Measurements from ENCODE around the gene TPCN2. TPM values are rescaled to one million over a fixed set of nuclear protein-coding genes. Genes with fewer than 3 reads are reported as not detected.

Gene TPCN2
- total and polyA plus RNA-seq, 2 of the 4 experiments (the other 2 are of a cell fraction) = 3.4 to 8.0 TPM

DNA sequence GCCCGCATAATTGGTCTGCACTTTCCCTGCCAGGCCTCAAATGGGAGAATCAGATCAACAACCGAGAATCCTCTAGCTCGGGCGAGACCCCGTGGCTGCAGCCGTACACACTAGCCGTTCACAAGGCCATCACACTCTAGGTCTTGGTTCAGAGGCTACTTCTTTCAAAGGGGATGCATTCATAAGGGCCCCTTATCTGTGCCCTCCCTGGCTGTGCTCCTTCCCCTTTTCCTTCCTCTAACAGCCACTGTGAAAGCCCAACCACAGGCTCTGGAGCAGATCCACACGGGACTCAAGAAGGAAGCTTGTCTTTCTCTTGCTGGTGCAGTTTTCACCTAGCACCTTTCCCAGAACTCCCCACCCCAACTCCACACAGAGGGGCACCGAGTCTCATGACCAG is 131.5 kb downstream of the TPCN2 start:
- Histone ChIP-seq H2AK9ac (replicated peaks; ENCODE audit: low read depth, low read length, poor library complexity) (no peak overlapping the region), H3K4ac (ENCODE audit: low read depth, low read length) (no peak overlapping the region), H2BK20ac (ENCODE audit: low read depth, low read length) (no peak overlapping the region), H3K27ac (ENCODE audit: insufficient read depth, low read length) (no peak overlapping the region), H2BK120ac (ENCODE audit: low read depth, low read length) (no peak overlapping the region), H3K9ac (ENCODE audit: low read depth, low read length) (no peak overlapping the region), H3K79me1 (ENCODE audit: low read depth in 1 of 2, low read length in 2 of 2) (no peaks in the 10 kb centered on the region), H3K9me1 (ENCODE audit: insufficient read depth, low read length) (no peaks in the 10 kb centered on the region), H3K4me2 (ENCODE audit: low read depth, low read length) (no peak overlapping the region), H2AFZ (replicated peaks; ENCODE audit: low read length, poor library complexity) (no peak overlapping the region), H3K4me3 (ENCODE audit: insufficient read depth, low read depth, low read length) (no peak overlapping the region), H2BK5ac (ENCODE audit: low read depth, low read length, poor library complexity, severe bottlenecking) (no peak overlapping the region), H3K14ac (replicated peaks; ENCODE audit: low read depth, low read length) (no peak overlapping the region), H2AK5ac (ENCODE audit: low read depth, low read length) (no peak overlapping the region), H3K36me3 (ENCODE audit: control insufficient read depth, insufficient read depth, low read length) (no peaks in the 10 kb centered on the region), H3K23ac (ENCODE audit: low read depth, low read length) (no peak overlapping the region), H3K56ac (ENCODE audit: extremely low read depth, insufficient read depth, low read length) (no peak overlapping the region), H4K91ac (ENCODE audit: insufficient read depth, low read depth, low read length) (no peak overlapping the region), H3K4me1 (ENCODE audit: control insufficient read depth, insufficient read depth, low read length) (no peaks in the 10 kb centered on the region; the same call in 1 of the 2 replicates), H3K9me3 (ENCODE audit: control insufficient read depth, insufficient read depth, low read length) (peaks cover 11% of the 10 kb centered on the region), H4K20me1 (ENCODE audit: insufficient read depth, low read length) (no peaks in the 10 kb centered on the region), H3K27me3 (ENCODE audit: control insufficient read depth, insufficient read depth, low read length) (peaks cover 16% of the 10 kb centered on the region), H2BK15ac (ENCODE audit: low read depth, low read length) (no peak overlapping the region), H4K5ac (ENCODE audit: low read depth, low read length) (no peak overlapping the region), H4K8ac (ENCODE audit: low read depth in 2 of 2, low read length in 2 of 2) (no peak overlapping the region), H3K18ac (ENCODE audit: low read depth, low read length) (no peak overlapping the region)
- no peak for TF ChIP-seq POLR2A (IDR thresholded peaks at IDR 0.05; ENCODE audit: low read depth, low read length)
- no peak for TF ChIP-seq RCOR1 (IDR thresholded peaks at IDR 0.05; ENCODE audit: insufficient replicate concordance, low read length)
- TF ChIP-seq MXI1 (IDR thresholded peaks at IDR 0.05; ENCODE audit: borderline replicate concordance, low read depth, low read length) = no peak
- no peak for TF ChIP-seq BHLHE40 (IDR thresholded peaks at IDR 0.05; ENCODE audit: low read depth, low read length)
- no peak for TF ChIP-seq RAD21 (IDR thresholded peaks at IDR 0.05; ENCODE audit: low read length)
- TF ChIP-seq NFE2L2 (IDR thresholded peaks at IDR 0.05; ENCODE audit: low read depth, low read length) = no peak
- TF ChIP-seq RFX5 (IDR thresholded peaks at IDR 0.05; ENCODE audit: low read depth, low read length) = no peak
- no peak for TF ChIP-seq CEBPB (IDR thresholded peaks at IDR 0.05; ENCODE audit: low read depth, low read length)
- TF ChIP-seq, protein P1, sequence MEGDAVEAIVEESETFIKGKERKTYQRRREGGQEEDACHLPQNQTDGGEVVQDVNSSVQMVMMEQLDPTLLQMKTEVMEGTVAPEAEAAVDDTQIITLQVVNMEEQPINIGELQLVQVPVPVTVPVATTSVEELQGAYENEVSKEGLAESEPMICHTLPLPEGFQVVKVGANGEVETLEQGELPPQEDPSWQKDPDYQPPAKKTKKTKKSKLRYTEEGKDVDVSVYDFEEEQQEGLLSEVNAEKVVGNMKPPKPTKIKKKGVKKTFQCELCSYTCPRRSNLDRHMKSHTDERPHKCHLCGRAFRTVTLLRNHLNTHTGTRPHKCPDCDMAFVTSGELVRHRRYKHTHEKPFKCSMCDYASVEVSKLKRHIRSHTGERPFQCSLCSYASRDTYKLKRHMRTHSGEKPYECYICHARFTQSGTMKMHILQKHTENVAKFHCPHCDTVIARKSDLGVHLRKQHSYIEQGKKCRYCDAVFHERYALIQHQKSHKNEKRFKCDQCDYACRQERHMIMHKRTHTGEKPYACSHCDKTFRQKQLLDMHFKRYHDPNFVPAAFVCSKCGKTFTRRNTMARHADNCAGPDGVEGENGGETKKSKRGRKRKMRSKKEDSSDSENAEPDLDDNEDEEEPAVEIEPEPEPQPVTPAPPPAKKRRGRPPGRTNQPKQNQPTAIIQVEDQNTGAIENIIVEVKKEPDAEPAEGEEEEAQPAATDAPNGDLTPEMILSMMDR (conservative IDR thresholded peaks at IDR 0.05; ENCODE audit: low read depth, low read length) = no peak
- dilution Hi-C loops (cut with HindIII; ENCODE audit: low sequenced_read_pairs, unreplicated experiment) = no loop called here
- no TSS peak for BruUV-seq (replicated peaks)
- CTCF ChIA-PET = no interaction called here
- ATAC-seq (ENCODE audit: low read depth) (no peak), DNase-seq (no peak)
- intact Hi-C loops (cut with micrococcal nuclease) = no loop called here
- in situ Hi-C loops (cut with MboI; ENCODE audit: low sequenced_read_pairs) = no loop called here
- 100% methylated on average over 4 of the region's 9 CpGs; no CpG with 5 or more reads in 1 of the 2 experiments for WGBS, 2 experiments (ENCODE audit: extremely low coverage in 2 of 2, insufficient read length in 1 of 2)
- POLR2A ChIA-PET (ENCODE audit: unreplicated experiment) = no interaction called here

All from IMR-90 (cell line).